Ishikawa (cell line): ENCODE results near the gene ARID1B.

Source experiments
- CEBPB ChIP-seq: IDR thresholded peaks from 2 replicates; pipeline ENCODE4 v1.6.1; 2012
- CREB1 ChIP-seq: IDR thresholded peaks from 2 replicates; pipeline ENCODE4 v1.6.1; 2012; ENCODE audit warnings: low read depth
- EGR1 ChIP-seq: IDR thresholded peaks from 2 replicates; pipeline ENCODE4 v1.6.1; 2012
- EP300 ChIP-seq: IDR thresholded peaks from 2 replicates; pipeline ENCODE4 v1.6.1; 2012; ENCODE audit warnings: borderline replicate concordance
- FOXM1 ChIP-seq: IDR thresholded peaks from 2 replicates; pipeline ENCODE4 v1.6.1; 2012; ENCODE audit warnings: low read depth, borderline replicate concordance
- NFIC ChIP-seq: IDR thresholded peaks from 2 replicates; pipeline ENCODE4 v1.6.1; 2012
- RAD21 ChIP-seq: IDR thresholded peaks from 2 replicates; pipeline ENCODE4 v1.6.1; 2012; ENCODE audit warnings: low read depth
- TAF1 ChIP-seq: IDR thresholded peaks from 2 replicates; pipeline ENCODE4 v1.6.1; 2012; ENCODE audit warnings: low read depth, mild to moderate bottlenecking
- TCF12 ChIP-seq: IDR thresholded peaks from 2 replicates; pipeline ENCODE4 v1.6.1; 2012; ENCODE audit warnings: low read depth
- TEAD4 ChIP-seq: IDR thresholded peaks from 2 replicates; pipeline ENCODE4 v1.6.1; 2012
- USF1 ChIP-seq: IDR thresholded peaks from 2 replicates; pipeline ENCODE4 v1.6.1; 2012
- YY1 ChIP-seq: IDR thresholded peaks from 2 replicates; pipeline ENCODE4 v1.6.1; 2012; ENCODE audit warnings: low read depth
- ZBTB7A ChIP-seq: IDR thresholded peaks from 2 replicates; pipeline ENCODE4 v1.6.1; 2012; ENCODE audit warnings: low read depth
- TF ChIP-seq, protein P1 (sequence below): IDR thresholded peaks from 2 replicates; pipeline ENCODE4 v1.6.1; 2012; ENCODE audit warnings: low read depth, mild to moderate bottlenecking
- TF ChIP-seq, protein P2 (sequence below): IDR thresholded peaks from 2 replicates; pipeline ENCODE4 v1.6.1; 2012

Gene ARID1B

DNA sequence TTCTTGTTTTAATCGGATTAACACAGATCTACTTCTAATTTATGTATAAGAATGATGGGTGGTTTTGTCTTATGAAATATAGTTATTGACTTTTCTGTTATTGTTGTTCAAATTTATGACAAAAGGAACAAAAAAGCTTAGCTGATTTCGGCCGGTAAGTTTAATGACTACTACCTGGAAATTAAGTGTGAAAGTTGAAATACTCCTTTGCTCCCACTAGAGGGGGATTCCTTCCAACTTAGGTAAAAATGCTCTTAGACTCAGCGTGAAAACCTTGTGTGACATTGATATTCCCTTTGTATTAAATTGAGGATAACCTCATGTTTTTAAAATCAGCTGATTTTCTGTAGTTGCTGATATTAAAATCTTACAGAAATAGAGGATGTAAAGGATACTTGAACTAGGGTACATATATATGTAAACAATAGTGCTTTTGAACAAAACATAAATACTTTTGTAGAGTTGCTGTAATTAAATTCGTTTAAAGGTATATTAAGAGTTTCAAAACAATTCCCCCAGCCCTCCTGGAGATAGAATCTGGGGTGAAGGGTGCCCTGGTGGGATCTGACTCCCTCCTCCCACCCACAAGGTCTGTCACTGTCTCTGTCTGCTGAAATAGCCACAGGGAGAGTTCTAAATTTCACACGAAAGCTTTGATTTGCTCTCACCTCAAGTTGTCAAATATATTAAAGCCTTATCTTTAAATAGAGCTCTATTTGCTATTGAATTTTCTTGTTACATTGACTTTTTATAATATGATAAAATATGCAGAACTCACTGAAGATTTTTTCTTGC lies 257.5 kb downstream of the ARID1B start:
- TF ChIP-seq ZBTB7A (no peak), RAD21 (peak; percentile 69)

DNA sequence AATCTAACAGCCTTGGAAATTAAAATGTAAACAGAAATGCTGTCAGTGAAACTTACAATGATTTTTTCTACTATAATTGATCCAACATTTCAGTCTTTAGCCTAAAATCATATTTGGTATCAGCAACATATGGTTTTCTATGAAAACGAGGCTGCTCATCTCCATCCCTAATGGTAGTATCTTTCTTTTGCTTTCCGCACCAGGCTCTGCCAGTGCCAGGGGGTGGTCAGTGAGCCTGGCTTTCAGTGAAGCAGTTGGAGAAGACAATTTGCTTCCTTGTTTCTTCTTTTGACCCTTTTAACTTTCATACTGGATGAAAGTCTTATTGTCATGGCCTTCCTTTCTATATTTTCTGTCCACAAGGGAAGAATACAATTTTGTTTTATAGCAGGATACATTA lies 258.4 kb downstream of the ARID1B start:
- TF ChIP-seq, protein P1, sequence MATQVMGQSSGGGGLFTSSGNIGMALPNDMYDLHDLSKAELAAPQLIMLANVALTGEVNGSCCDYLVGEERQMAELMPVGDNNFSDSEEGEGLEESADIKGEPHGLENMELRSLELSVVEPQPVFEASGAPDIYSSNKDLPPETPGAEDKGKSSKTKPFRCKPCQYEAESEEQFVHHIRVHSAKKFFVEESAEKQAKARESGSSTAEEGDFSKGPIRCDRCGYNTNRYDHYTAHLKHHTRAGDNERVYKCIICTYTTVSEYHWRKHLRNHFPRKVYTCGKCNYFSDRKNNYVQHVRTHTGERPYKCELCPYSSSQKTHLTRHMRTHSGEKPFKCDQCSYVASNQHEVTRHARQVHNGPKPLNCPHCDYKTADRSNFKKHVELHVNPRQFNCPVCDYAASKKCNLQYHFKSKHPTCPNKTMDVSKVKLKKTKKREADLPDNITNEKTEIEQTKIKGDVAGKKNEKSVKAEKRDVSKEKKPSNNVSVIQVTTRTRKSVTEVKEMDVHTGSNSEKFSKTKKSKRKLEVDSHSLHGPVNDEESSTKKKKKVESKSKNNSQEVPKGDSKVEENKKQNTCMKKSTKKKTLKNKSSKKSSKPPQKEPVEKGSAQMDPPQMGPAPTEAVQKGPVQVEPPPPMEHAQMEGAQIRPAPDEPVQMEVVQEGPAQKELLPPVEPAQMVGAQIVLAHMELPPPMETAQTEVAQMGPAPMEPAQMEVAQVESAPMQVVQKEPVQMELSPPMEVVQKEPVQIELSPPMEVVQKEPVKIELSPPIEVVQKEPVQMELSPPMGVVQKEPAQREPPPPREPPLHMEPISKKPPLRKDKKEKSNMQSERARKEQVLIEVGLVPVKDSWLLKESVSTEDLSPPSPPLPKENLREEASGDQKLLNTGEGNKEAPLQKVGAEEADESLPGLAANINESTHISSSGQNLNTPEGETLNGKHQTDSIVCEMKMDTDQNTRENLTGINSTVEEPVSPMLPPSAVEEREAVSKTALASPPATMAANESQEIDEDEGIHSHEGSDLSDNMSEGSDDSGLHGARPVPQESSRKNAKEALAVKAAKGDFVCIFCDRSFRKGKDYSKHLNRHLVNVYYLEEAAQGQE: no peak
- TF ChIP-seq TAF1 (no peak), ZBTB7A (no peak), FOXM1 (no peak), TEAD4 (no peak), EP300 (no peak), CREB1 (no peak), CEBPB (no peak), USF1 (no peak)

- TF ChIP-seq YY1 (no peak), EGR1 (no peak), CREB1 (no peak), TCF12 (0 out of 2 replicates have a peak, but pooled peaks have one; percentile 31), RAD21 (no peak), TEAD4 (peak; percentile 79), NFIC (0 out of 2 replicates have a peak, but pooled peaks have one; percentile 13), CEBPB (peak; percentile 67)
These were observed 259.1 kb downstream of the ARID1B start for GRCh38 chr6:157036245-157036711.

GRCh38 chr6:157037165-157037564 lies 260.0 kb downstream of the ARID1B start:
- TF ChIP-seq, protein P1: no peak
- no peak for TF ChIP-seq EGR1
- TF ChIP-seq CEBPB: no peak
- TF ChIP-seq USF1: no peak
- no peak for TF ChIP-seq ZBTB7A
- TF ChIP-seq NFIC: no peak
- TF ChIP-seq EP300: no peak

DNA sequence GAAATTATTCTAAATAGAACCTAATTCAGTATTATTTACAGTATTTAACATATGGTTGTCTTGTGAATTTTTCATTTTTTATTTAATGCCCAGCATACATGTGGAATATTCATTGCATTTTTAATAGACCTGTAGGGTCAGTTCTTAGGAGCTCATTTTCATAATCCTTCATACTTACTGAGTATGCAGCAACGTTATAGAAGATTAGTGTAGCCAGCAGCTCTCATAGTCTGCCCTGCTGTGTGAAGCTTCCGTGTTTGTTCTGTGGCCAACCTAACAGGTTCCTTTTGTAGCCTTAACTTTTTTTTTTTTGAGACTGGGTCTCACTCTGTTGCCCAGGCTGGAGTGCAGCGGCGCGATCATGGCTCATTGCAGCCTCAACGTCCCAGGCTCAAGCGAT lies 261.4 kb downstream of the ARID1B start:
- TF ChIP-seq FOXM1: no peak

DNA sequence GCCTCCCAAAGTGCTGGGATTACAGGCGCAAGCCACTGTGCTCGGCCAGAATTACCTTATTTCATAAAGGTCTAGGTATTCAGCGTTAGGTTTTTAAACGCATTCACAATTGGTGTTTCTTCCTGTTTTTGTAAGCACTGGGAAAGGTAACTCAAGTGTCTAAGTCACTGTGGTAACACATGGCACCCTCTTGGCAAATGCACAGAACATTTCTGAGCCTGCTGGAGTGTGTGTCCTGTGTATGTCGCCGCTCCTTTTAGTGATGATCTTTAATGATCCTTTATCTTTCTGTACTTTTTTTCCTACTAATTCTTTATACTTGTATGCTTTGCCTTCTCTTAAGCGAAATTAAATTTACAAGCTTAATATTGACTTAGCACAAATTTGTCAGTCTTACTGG lies 263.0 kb downstream of the ARID1B start:
- no peak for TF ChIP-seq CREB1
- TF ChIP-seq YY1: no peak
- TF ChIP-seq USF1: no peak
- no peak for TF ChIP-seq CEBPB
- no peak for TF ChIP-seq NFIC
- no peak for TF ChIP-seq EGR1
- no peak for TF ChIP-seq ZBTB7A
- no peak for TF ChIP-seq TAF1
- TF ChIP-seq EP300: no peak
- no peak for TF ChIP-seq RAD21
- TF ChIP-seq FOXM1: no peak
- TF ChIP-seq TCF12: no peak
- TF ChIP-seq, protein P1: no peak
- TF ChIP-seq, protein P2, sequence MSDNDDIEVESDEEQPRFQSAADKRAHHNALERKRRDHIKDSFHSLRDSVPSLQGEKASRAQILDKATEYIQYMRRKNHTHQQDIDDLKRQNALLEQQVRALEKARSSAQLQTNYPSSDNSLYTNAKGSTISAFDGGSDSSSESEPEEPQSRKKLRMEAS: no peak
- no peak for TF ChIP-seq TEAD4
